ENCODE measurements around the gene ME1. TPM values are rescaled to one million over a fixed set of nuclear protein-coding genes. Genes with fewer than 3 reads are reported as not detected.
"Not testable (repeated sequence)": the region's sequence is repeated elsewhere in the genome, so short reads cannot be mapped to it uniquely, and the experiment has no call there.

ME1 gene
- total RNA-seq, 4 donors from 2014 or later, result 7.8 to 17.6 (median 14.9) TPM

- no peak for TF ChIP-seq POLR2A (IDR thresholded peaks at IDR 0.05)
- no peak for TF ChIP-seq EP300 (IDR thresholded peaks at IDR 0.05)
- H3K9me3 ChIP-seq, result no peaks in the 10 kb centered on the region
- no peak for DNase-seq (ENCODE audit: low spot score in 2 of 2)
- H3K27ac ChIP-seq, result no peak overlapping the region
- no peaks in the 10 kb centered on the region for H3K36me3 ChIP-seq
- H3K4me1 ChIP-seq, result peaks cover 0 to 19% (median 4%) of the 10 kb centered on the region in 4 donors
- 19 to 27% methylated on average over 3 of the region's 3 CpGs for WGBS, 2 donors
- no peaks in the 10 kb centered on the region for H3K27me3 ChIP-seq
- H3K4me3 ChIP-seq, result no peak overlapping the region
Observed at GRCh38 chr6:83371423-83371822, 59.4 kb downstream of the ME1 start.

- no peak overlapping the region for H3K4me3 ChIP-seq
- TF ChIP-seq POLR2A (IDR thresholded peaks at IDR 0.05) (no peak), CTCF (IDR thresholded peaks at IDR 0.05) (no peak), EP300 (IDR thresholded peaks at IDR 0.05) (no peak)
- no peaks in the 10 kb centered on the region for H3K36me3 ChIP-seq
- DNase-seq (ENCODE audit: low spot score in 2 of 2), result no peak
- H3K4me1 ChIP-seq, result peaks cover 0 to 23% (median 4%) of the 10 kb centered on the region in 4 donors
- no peak overlapping the region for H3K27ac ChIP-seq
- H3K27me3 ChIP-seq, result no peaks in the 10 kb centered on the region
- H3K9me3 ChIP-seq, result no peaks in the 10 kb centered on the region
- WGBS, 2 donors, result 55 to 65% methylated on average over 3 of the region's 3 CpGs
Observed at GRCh38 chr6:83370567-83370966, 60.3 kb downstream of the ME1 start.

GRCh38 chr6:83369692-83370091, 61.2 kb downstream of the ME1 start:
- H3K4me3 ChIP-seq, result no peak overlapping the region
- no peaks in the 10 kb centered on the region for H3K9me3 ChIP-seq
- no peak overlapping the region for H3K27ac ChIP-seq
- no peaks in the 10 kb centered on the region for H3K27me3 ChIP-seq
- 92 to 94% methylated on average over 3 of the region's 3 CpGs for WGBS, 2 donors
- TF ChIP-seq EP300 (IDR thresholded peaks at IDR 0.05) (no peak), POLR2A (IDR thresholded peaks at IDR 0.05) (no peak), CTCF (IDR thresholded peaks at IDR 0.05) (no peak)
- no peaks in the 10 kb centered on the region for H3K36me3 ChIP-seq
- DNase-seq (ENCODE audit: low spot score in 2 of 2), result no peak
- H3K4me1 ChIP-seq, result peaks cover 0 to 26% (median 4%) of the 10 kb centered on the region in 4 donors

- Histone ChIP-seq H3K9me3 (no peaks in the 10 kb centered on the region), H3K27ac (no peak overlapping the region), H3K27me3 (no peaks in the 10 kb centered on the region), H3K4me3 (no peak overlapping the region), H3K36me3 (no peaks in the 10 kb centered on the region), H3K4me1 (peaks cover 0 to 26% (median 4%) of the 10 kb centered on the region in 4 donors)
- DNase-seq (ENCODE audit: low spot score in 2 of 2), result no peak
- TF ChIP-seq CTCF (IDR thresholded peaks at IDR 0.05) (no peak), POLR2A (IDR thresholded peaks at IDR 0.05) (no peak), EP300 (IDR thresholded peaks at IDR 0.05) (no peak)
Observed at GRCh38 chr6:83368577-83368976, 62.3 kb downstream of the ME1 start.

- Histone ChIP-seq H3K4me3 (no peak overlapping the region), H3K4me1 (peaks cover 0 to 24% (median 4%) of the 10 kb centered on the region in 4 donors), H3K27me3 (no peaks in the 10 kb centered on the region), H3K27ac (no peak overlapping the region), H3K36me3 (no peaks in the 10 kb centered on the region), H3K9me3 (no peaks in the 10 kb centered on the region)
- no peak for TF ChIP-seq POLR2A (IDR thresholded peaks at IDR 0.05)
- no peak for TF ChIP-seq CTCF (IDR thresholded peaks at IDR 0.05)
- no peak for TF ChIP-seq EP300 (IDR thresholded peaks at IDR 0.05)
- DNase-seq (ENCODE audit: low spot score in 2 of 2), result no peak
- WGBS, 2 donors, result 97% methylated on average over 1 of the region's 1 CpG
Observed at GRCh38 chr6:83367104-83367503, 63.7 kb downstream of the ME1 start.

- DNase-seq (ENCODE audit: low spot score in 2 of 2), result peak in 1 of 2 donors; percentile 34
- H3K27ac ChIP-seq, result peak overlapping the region in 1 of 4 donors; percentile 28
- no peaks in the 10 kb centered on the region for H3K27me3 ChIP-seq
- no peaks in the 10 kb centered on the region for H3K9me3 ChIP-seq
- peaks cover 0 to 12% (median 0%) of the 10 kb centered on the region in 4 donors for H3K4me1 ChIP-seq
- H3K4me3 ChIP-seq, result no peak overlapping the region
- 63 to 64% methylated on average over 1 of the region's 1 CpG for WGBS, 2 donors
- H3K36me3 ChIP-seq, result no peaks in the 10 kb centered on the region
- TF ChIP-seq POLR2A (IDR thresholded peaks at IDR 0.05) (no peak), CTCF (IDR thresholded peaks at IDR 0.05) (no peak), EP300 (IDR thresholded peaks at IDR 0.05) (peak in 1 of 2 donors; percentile 31)
Observed at GRCh38 chr6:83365931-83366330, 64.9 kb downstream of the ME1 start.

- H3K27ac ChIP-seq; H3K36me3 ChIP-seq; DNase-seq (ENCODE audit: low spot score in 2 of 2); H3K4me1 ChIP-seq; H3K4me3 ChIP-seq; H3K27me3 ChIP-seq: not testable (repeated sequence)
- 92 to 96% methylated on average over 6 of the region's 6 CpGs for WGBS, 2 donors
- H3K9me3 ChIP-seq, result peaks cover 0 to 16% (median 0%) of the 10 kb centered on the region in 4 donors
Observed at GRCh38 chr6:83362349-83362748, 68.5 kb downstream of the ME1 start.
